GM18508 (cell line): ENCODE data around the gene GRK7.

Source experiments
- ATAC-seq: cut with Tn5 transposase; IDR thresholded peaks from one replicate; pipeline ENCODE4 v1.9.1; 2021; ENCODE audit warnings: moderate number of reproducible peaks; ENCODE audit not compliant: insufficient read depth, unreplicated experiment

Gene GRK7

GRCh38 chr3:141763088-141763750, at the start of gene GRK7:
Gene GRK7, plus strand, starts transcription at chr3:141763408. Its CDS starts 14,877 bp downstream, at chr3:141778285.
- ATAC-seq, result no peak

- ATAC-seq, result no peak
Observed at GRCh38 chr3:141714671-141715070, 48.5 kb upstream of the GRK7 start.

GRCh38 chr3:141722081-141722480, 41.1 kb upstream of the GRK7 start:
- no peak for ATAC-seq

- ATAC-seq, result no peak
Observed at GRCh38 chr3:141722648-141723047, 40.6 kb upstream of the GRK7 start.

GRCh38 chr3:141723255-141723654, 40.0 kb upstream of the GRK7 start:
- no peak for ATAC-seq

- ATAC-seq, result no peak
Observed at GRCh38 chr3:141724186-141724585, 39.0 kb upstream of the GRK7 start.

- no peak for ATAC-seq
Observed at GRCh38 chr3:141725036-141725435, 38.2 kb upstream of the GRK7 start.

GRCh38 chr3:141726483-141726882, 36.7 kb upstream of the GRK7 start:
- no peak for ATAC-seq

GRCh38 chr3:141728355-141728892, 34.8 kb upstream of the GRK7 start:
- ATAC-seq, result no peak

GRCh38 chr3:141729240-141729639, 34.0 kb upstream of the GRK7 start:
- ATAC-seq, result no peak

- no peak for ATAC-seq
Observed at GRCh38 chr3:141735176-141735575, 28.0 kb upstream of the GRK7 start.

- no peak for ATAC-seq
Observed at GRCh38 chr3:141735770-141736465, 27.3 kb upstream of the GRK7 start.

GRCh38 chr3:141737093-141737492, 26.1 kb upstream of the GRK7 start:
- no peak for ATAC-seq

GRCh38 chr3:141737678-141738021, 25.6 kb upstream of the GRK7 start:
- no peak for ATAC-seq

- peak; percentile 60 for ATAC-seq
Observed at GRCh38 chr3:141738022-141738890, 25.0 kb upstream of the GRK7 start, which contains the start of gene RNF7. Gene RNF7, plus strand, starts transcription at chr3:141738298. Its CDS starts 44 bp downstream, at chr3:141738342.

GRCh38 chr3:141738891-141739363, 24.3 kb upstream of the GRK7 start:
- ATAC-seq, result no peak

- no peak for ATAC-seq
Observed at GRCh38 chr3:141739731-141740130, 23.5 kb upstream of the GRK7 start.

- no peak for ATAC-seq
Observed at GRCh38 chr3:141740349-141740748, 22.9 kb upstream of the GRK7 start.

- ATAC-seq, result no peak
Observed at GRCh38 chr3:141743305-141743704, 19.9 kb upstream of the GRK7 start.

- ATAC-seq, result no peak
Observed at GRCh38 chr3:141746962-141747361, 16.2 kb upstream of the GRK7 start.

- ATAC-seq, result no peak
Observed at GRCh38 chr3:141753399-141753798, 9.8 kb upstream of the GRK7 start.
